B cell (primary cell): Measurements from ENCODE around the gene DHDH. TPM values are rescaled to one million over a fixed set of nuclear protein-coding genes. Genes with fewer than 3 reads are reported as not detected.

Source experiments
- ATAC-seq: fragments of 200-7000 bp; cut with Tn5 transposase; one replicate; pipeline ENCODE4 v1.10.0; 2021; ENCODE audit warnings: low read depth, mild to moderate bottlenecking, moderate number of reproducible peaks, moderate library complexity
- CTCF ChIA-PET: fragments of 350-600 bp; sonication (Branson Sonifier 250); formaldehyde crosslinking; loops from one replicate; lab custom pipeline; 2021; ENCODE audit warnings: antibody characterized with exemption, inconsistent platforms; lab: Charles Lee
- POLR2A ChIA-PET: fragments of 350-600 bp; sonication (Branson Sonifier 250); formaldehyde crosslinking; loops from one replicate; lab custom pipeline; 2021; ENCODE audit warnings: antibody characterized with exemption; lab: Charles Lee
- DNase-seq: peaks from one replicate; pipeline ENCODE4 v3.0.0; 2013
- H2AFZ ChIP-seq: 2 replicates; pipeline ENCODE4 v1.6.1; 2012; ENCODE audit warnings: mild to moderate bottlenecking, low read depth, low read length; ENCODE audit not compliant: insufficient read depth, poor library complexity, severe bottlenecking
- H3K27ac ChIP-seq, 2 donors: 1 replicate in 1 of 2; 2 replicates in 1 of 2; pipeline ENCODE4 v1.5.1; 2012 to 2013; ENCODE audit warnings: low read length in 2 of 2, mild to moderate bottlenecking in 2 of 2, moderate library complexity in 1 of 2
- H3K27me3 ChIP-seq, 4 experiments: fragments of 200-600 bp in 1 of 4; sonication (generic) in 1 of 4; replicated peaks in 1 of 4; 1 replicate in 2 of 4; 2 replicates in 2 of 4; pipeline versions ENCODE4 v1.6.1 to v1.7.0; 2013 to 2016; ENCODE audit warnings: low read length in 3 of 4, mild to moderate bottlenecking in 2 of 4, mixed read lengths in 1 of 4, moderate library complexity in 1 of 4; ENCODE audit not compliant: insufficient read depth in 4 of 4, control insufficient read depth in 3 of 4; ENCODE audit errors: control extremely low read depth in 1 of 4
- H3K36me3 ChIP-seq, 2 experiments: replicated peaks in 1 of 2; 1 replicate in 1 of 2; 2 replicates in 1 of 2; pipeline versions ENCODE4 v1.6.1 to v1.7.1; 2013; ENCODE audit warnings: low read length in 1 of 2; ENCODE audit not compliant: insufficient read depth in 2 of 2, control insufficient read depth in 1 of 2; ENCODE audit errors: control extremely low read depth in 1 of 2, extremely low read depth in 1 of 2
- H3K4me1 ChIP-seq, 2 donors: fragments of 200-600 bp in 1 of 2; sonication (generic) in 1 of 2; 1 replicate in 1 of 2; 2 replicates in 1 of 2; pipeline versions ENCODE4 v1.5.1 to v1.6.1; 2013 to 2017; ENCODE audit warnings: low read length in 2 of 2; ENCODE audit not compliant: control insufficient read depth in 2 of 2, insufficient read depth in 2 of 2
- H3K4me2 ChIP-seq: replicated peaks from 2 replicates; pipeline ENCODE3; 2012; ENCODE audit warnings: mild to moderate bottlenecking, low read depth, low read length; ENCODE audit not compliant: poor library complexity, severe bottlenecking
- H3K4me3 ChIP-seq, 5 experiments: fragments of 200-600 bp in 1 of 5; sonication (generic) in 1 of 5; 1 replicate in 3 of 5; 2 replicates in 2 of 5; pipeline versions ENCODE4 v1.5.1 to v1.7.0; 2011 to 2016; ENCODE audit warnings: low read length in 4 of 5, mild to moderate bottlenecking in 4 of 5, low read depth in 2 of 5, control low read depth in 1 of 5, moderate library complexity in 1 of 5; ENCODE audit not compliant: insufficient read depth in 1 of 5; ENCODE audit errors: control extremely low read depth in 1 of 5, extremely low read depth in 1 of 5
- H3K79me2 ChIP-seq: fragments of 200-600 bp; sonication (generic); one replicate; pipeline ENCODE4 v1.6.0; 2016; ENCODE audit warnings: low read length; ENCODE audit not compliant: control insufficient read depth, insufficient read depth
- H3K9ac ChIP-seq: fragments of 200-600 bp; sonication (generic); 2 replicates; pipeline ENCODE4 v1.6.1; 2017; ENCODE audit warnings: mild to moderate bottlenecking, low read length, moderate library complexity
- H3K9me3 ChIP-seq, 3 donors: one replicate each; pipeline versions ENCODE4 v1.6.1 to v1.7.1; 2013; ENCODE audit warnings: low read length in 2 of 3; ENCODE audit not compliant: control insufficient read depth in 2 of 3, insufficient read depth in 1 of 3; ENCODE audit errors: control extremely low read depth in 1 of 3
- H4K20me1 ChIP-seq: 2 replicates; pipeline ENCODE4 v1.6.0; 2012; ENCODE audit warnings: mild to moderate bottlenecking, low read length; ENCODE audit not compliant: insufficient read depth, control insufficient read depth, poor library complexity, severe bottlenecking
- H3K27ac Mint-ChIP-seq: one replicate; pipeline ENCODE4 v1.8.0; 2021; ENCODE audit warnings: mixed read lengths
- H3K27me3 Mint-ChIP-seq: one replicate; pipeline ENCODE4 v1.8.0; 2021; ENCODE audit warnings: mixed read lengths
- H3K4me1 Mint-ChIP-seq: one replicate; pipeline ENCODE4 v1.8.0; 2021; ENCODE audit warnings: mixed read lengths
- H3K4me3 Mint-ChIP-seq: one replicate; pipeline ENCODE4 v1.8.0; 2021; ENCODE audit warnings: mixed read lengths
- H3K9me3 Mint-ChIP-seq: one replicate; pipeline ENCODE4 v1.8.0; 2022; ENCODE audit warnings: mixed read lengths; ENCODE audit not compliant: insufficient read depth
- CTCF ChIP-seq: fragments of 200-600 bp; IDR thresholded peaks from one replicate; pipeline ENCODE4 v1.8.0; 2022; ENCODE audit warnings: antibody characterized with exemption, mild to moderate bottlenecking
- EZH2 ChIP-seq: IDR thresholded peaks from 2 replicates; pipeline ENCODE4 v1.6.1; 2012; ENCODE audit warnings: borderline replicate concordance, low read depth, mild to moderate bottlenecking, moderate library complexity, low read length; ENCODE audit not compliant: insufficient read depth, poor library complexity, severe bottlenecking
- WGBS: methylation state at CpG from one replicate; pipeline ENCODE4 v1.1.5; 2013; ENCODE audit warnings: missing lambda C conversion rate; ENCODE audit not compliant: insufficient coverage; 5-methylcytosine and 5-hydroxymethylcytosine counted together
- intact Hi-C: fragments of 100-400 bp; cut with micrococcal nuclease; formaldehyde crosslinking; loops from one replicate; pipeline ENCODE4 v1.10.0; 2022
- polyA plus RNA-seq: library from polyadenylated mRNA; depleted of rRNA; stranded (reverse); fragments of >200 nt; gene quantifications from 2 replicates; pipeline ENCODE4 v1.2.3, GENCODE V29; 2012
- total RNA-seq, 2 donors: library from RNA; stranded (reverse); fragments of 120-200 nt in 1 of 2; gene quantifications; 1 replicate in 1 of 2; 2 replicates in 1 of 2; pipeline versions ENCODE4 v1.2.3 to v1.2.4, GENCODE V29; 2013 to 2022

The DHDH gene
- total and polyA plus RNA-seq, 2 donors (not counting 1 experiment from before 2014, with no cell fraction given), result 0.64 to 0.82 TPM

- CTCF ChIA-PET, result no interaction called here
- H3K27ac Mint-ChIP-seq, result no peak overlapping the region
Observed at GRCh38 chr19:48990400-48990799, 56.9 kb downstream of the DHDH start.

More at GRCh38 chr19:48990400-48990799, 56.9 kb downstream of the DHDH start:
- Histone ChIP-seq H2AFZ (no peak overlapping the region), H4K20me1 (peaks cover 6% of the 10 kb centered on the region), H3K4me1 (peaks cover 15 to 27% of the 10 kb centered on the region in 2 donors), H3K4me2 (no peak overlapping the region), H3K9me3 (no peaks in the 10 kb centered on the region), H3K4me3 (no peak overlapping the region), H3K9ac (no peak overlapping the region), H3K79me2 (peaks cover 41% of the 10 kb centered on the region), H3K27ac (no peak overlapping the region), H3K36me3 (peaks cover 0 to 10% of the 10 kb centered on the region in 2 experiments), H3K27me3 (no peaks in the 10 kb centered on the region)
- DNase-seq, result no peak
- H3K27me3 Mint-ChIP-seq, result no peaks in the 10 kb centered on the region
- no peak for ATAC-seq
- H3K4me3 Mint-ChIP-seq, result peak overlapping the region; percentile 39
- H3K4me1 Mint-ChIP-seq, result peaks cover 39% of the 10 kb centered on the region
- WGBS, result 94% methylated on average over 4 of the region's 4 CpGs
- no peaks in the 10 kb centered on the region for H3K9me3 Mint-ChIP-seq
- POLR2A ChIA-PET, result no interaction called here
- TF ChIP-seq EZH2 (no peak), CTCF (no peak)
- intact Hi-C loops, result loop anchor here (10.0 kb wide), 1 partner anchor 124 kb away; the partner anchor contains the start of genes C19orf73, LIN7B and PPFIA3
